ENCODE measurements around the gene NFAT5.

The NFAT5 gene

DNA sequence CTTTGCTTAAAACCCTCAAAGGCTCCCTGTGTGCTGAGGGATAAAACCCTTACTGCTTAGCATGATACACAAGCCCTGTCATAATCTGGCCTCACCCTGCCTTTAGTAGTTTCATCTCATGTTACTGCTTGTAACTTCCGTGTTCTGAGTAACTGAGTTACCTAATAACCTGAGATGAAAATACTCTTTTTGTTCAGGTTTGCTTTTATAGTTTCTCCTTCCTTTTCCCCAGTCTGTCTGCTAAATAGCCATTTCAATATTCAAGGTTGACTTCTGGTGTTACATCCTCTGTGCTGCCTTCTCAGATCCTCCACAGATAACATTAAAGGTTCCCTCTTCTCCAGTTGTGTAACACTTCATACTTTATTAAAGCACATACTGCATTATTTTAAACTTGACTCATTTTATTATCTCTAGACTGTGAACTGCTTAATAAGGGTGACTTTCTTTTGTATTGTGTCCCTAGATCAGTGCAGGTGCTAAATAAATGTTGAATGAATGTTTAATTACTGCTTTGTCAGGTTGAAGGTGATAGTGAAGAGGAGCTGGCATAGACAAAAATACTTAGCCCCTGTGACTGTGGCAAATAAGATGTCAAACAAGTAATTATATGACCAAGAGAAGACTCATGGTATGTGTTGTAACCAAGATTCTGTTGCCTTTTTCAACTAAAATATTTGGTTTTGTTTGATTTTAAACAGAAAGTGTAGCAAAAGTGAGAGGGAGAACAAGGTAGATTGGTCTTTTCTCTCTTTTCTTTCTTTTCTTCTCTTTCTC, 47.8 kb downstream of the NFAT5 start:
- H3K9me3 ChIP-seq: no peaks in the 10 kb centered on the region
- no peak overlapping the region for H3K4me3 ChIP-seq (ENCODE audit: low read depth, low read length)
- TF ChIP-seq, protein P1, sequence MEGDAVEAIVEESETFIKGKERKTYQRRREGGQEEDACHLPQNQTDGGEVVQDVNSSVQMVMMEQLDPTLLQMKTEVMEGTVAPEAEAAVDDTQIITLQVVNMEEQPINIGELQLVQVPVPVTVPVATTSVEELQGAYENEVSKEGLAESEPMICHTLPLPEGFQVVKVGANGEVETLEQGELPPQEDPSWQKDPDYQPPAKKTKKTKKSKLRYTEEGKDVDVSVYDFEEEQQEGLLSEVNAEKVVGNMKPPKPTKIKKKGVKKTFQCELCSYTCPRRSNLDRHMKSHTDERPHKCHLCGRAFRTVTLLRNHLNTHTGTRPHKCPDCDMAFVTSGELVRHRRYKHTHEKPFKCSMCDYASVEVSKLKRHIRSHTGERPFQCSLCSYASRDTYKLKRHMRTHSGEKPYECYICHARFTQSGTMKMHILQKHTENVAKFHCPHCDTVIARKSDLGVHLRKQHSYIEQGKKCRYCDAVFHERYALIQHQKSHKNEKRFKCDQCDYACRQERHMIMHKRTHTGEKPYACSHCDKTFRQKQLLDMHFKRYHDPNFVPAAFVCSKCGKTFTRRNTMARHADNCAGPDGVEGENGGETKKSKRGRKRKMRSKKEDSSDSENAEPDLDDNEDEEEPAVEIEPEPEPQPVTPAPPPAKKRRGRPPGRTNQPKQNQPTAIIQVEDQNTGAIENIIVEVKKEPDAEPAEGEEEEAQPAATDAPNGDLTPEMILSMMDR (IDR thresholded peaks at IDR 0.05; ENCODE audit: low read depth, low read length): no peak
- no peak for DNase-seq
- peaks cover 8% of the 10 kb centered on the region for H3K4me1 ChIP-seq
- H3K36me3 ChIP-seq: no peaks in the 10 kb centered on the region
- H3K27me3 ChIP-seq: no peaks in the 10 kb centered on the region

- Histone ChIP-seq H3K9me3 (no peaks in the 10 kb centered on the region), H3K27me3 (no peaks in the 10 kb centered on the region), H3K36me3 (no peaks in the 10 kb centered on the region), H3K4me1 (peaks cover 8% of the 10 kb centered on the region), H3K4me3 (ENCODE audit: low read depth, low read length) (no peak overlapping the region)
- TF ChIP-seq, protein P1 (IDR thresholded peaks at IDR 0.05; ENCODE audit: low read depth, low read length): no peak
- DNase-seq: no peak
These were observed 49.8 kb downstream of the NFAT5 start for GRCh38 chr16:69615528-69615927.

DNA sequence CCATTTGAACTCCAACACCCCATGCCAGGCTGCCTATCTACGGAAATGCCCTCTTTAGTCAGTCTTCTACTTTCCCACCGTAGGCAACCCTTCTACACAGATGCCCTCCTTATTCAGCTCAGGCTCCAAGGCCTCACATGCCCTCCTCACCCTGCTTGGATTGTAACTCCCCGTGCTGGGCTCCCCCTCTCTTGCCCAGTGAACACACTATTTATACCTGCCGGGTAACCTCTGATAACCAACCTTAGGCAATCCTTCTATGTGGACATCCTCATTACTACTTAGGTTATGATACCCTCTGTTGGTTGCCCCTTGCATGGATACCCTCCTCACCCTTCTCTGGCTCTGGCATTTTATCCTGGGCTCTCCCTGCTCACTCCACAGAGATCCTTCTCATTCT, 50.3 kb downstream of the NFAT5 start:
- H3K27me3 ChIP-seq: no peaks in the 10 kb centered on the region
- TF ChIP-seq, protein P1 (IDR thresholded peaks at IDR 0.05; ENCODE audit: low read depth, low read length): no peak
- no peaks in the 10 kb centered on the region for H3K9me3 ChIP-seq
- peaks cover 4% of the 10 kb centered on the region; the same call in 1 of the 2 replicates for H3K4me1 ChIP-seq
- H3K4me3 ChIP-seq (ENCODE audit: low read depth, low read length): no peak overlapping the region
- H3K36me3 ChIP-seq: no peaks in the 10 kb centered on the region
- DNase-seq: no peak

DNA sequence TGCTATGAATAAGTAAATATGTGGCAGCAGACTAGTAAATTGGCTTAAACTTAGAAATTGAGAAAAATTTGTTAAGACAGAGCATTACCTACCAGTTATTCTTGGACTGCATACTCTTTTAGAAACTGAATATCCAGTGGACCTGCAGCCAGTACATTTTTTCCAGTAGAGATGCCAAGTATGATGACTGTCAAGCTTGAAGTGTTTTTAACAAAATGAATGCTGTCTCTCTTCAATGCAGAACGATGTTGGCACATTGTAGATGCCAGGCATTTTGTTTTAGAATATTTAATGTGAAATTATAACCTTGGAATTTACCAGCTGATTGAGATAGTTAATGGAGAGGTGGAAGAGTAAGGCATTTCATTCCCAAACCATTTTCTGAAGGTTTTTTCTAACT, 52.5 kb downstream of the NFAT5 start:
- Histone ChIP-seq H3K4me1 (no peaks in the 10 kb centered on the region; the same call in 1 of the 2 replicates), H3K27me3 (no peaks in the 10 kb centered on the region), H3K9me3 (no peaks in the 10 kb centered on the region), H3K4me3 (ENCODE audit: low read depth, low read length) (no peak overlapping the region), H3K36me3 (no peaks in the 10 kb centered on the region)
- no peak for DNase-seq
- TF ChIP-seq, protein P1 (IDR thresholded peaks at IDR 0.05; ENCODE audit: low read depth, low read length): no peak

DNA sequence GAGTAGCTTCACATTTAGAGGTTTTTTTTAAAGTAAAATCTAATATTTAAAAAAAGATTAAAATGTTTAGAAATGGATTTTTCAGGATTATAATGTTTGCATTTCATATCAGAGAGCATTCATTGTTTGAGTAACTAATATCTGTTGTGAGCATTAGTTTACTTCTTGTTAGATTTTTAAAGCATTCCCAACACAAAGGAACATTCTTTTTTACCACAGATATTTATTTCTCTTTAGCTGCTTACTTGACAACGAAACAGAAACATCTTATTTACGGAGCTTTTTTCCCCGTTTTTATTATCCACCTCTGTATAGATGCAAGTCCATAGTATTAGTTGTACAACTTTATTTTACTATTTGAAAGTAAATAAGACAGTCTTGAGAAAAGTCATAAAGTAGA, 53.0 kb downstream of the NFAT5 start:
- no peaks in the 10 kb centered on the region for H3K36me3 ChIP-seq
- no peak for DNase-seq
- no peaks in the 10 kb centered on the region for H3K9me3 ChIP-seq
- TF ChIP-seq, protein P1 (IDR thresholded peaks at IDR 0.05; ENCODE audit: low read depth, low read length): no peak
- H3K4me3 ChIP-seq (ENCODE audit: low read depth, low read length): no peak overlapping the region
- H3K27me3 ChIP-seq: no peaks in the 10 kb centered on the region
- no peaks in the 10 kb centered on the region; the same call in 1 of the 2 replicates for H3K4me1 ChIP-seq

DNA sequence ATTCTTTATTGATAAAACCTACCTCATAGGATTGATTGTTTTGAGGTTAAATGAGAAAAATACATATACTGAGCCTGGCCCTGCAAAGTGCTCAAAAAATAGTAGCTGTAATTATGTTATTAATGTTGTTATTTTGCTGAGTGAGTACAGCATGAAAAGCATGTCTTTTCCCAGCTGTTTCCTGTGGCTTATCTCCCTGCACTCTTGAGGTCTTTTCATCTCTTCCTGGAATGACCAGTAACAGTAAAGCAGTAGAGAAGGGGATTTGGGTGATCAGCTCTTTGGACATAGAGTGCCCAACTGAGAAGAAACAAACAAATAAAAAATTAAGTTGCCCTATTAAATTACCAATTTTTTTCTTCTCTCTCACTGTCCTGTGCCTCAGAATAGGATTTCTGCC, 53.7 kb downstream of the NFAT5 start:
- H3K9me3 ChIP-seq: no peaks in the 10 kb centered on the region
- DNase-seq: no peak
- H3K36me3 ChIP-seq: no peaks in the 10 kb centered on the region
- H3K27me3 ChIP-seq: no peaks in the 10 kb centered on the region
- TF ChIP-seq, protein P1 (IDR thresholded peaks at IDR 0.05; ENCODE audit: low read depth, low read length): no peak
- no peak overlapping the region for H3K4me3 ChIP-seq (ENCODE audit: low read depth, low read length)
- no peaks in the 10 kb centered on the region; the same call in 1 of the 2 replicates for H3K4me1 ChIP-seq

Data from BE2C (cell line).